Activated B cell treated with CpG ODN at 0.5 μM for 24 hours (primary cell): ENCODE results near the gene ZNF593. TPM values are rescaled to one million over a fixed set of nuclear protein-coding genes. Genes with fewer than 3 reads are reported as not detected.

Experiments
- ATAC-seq: fragments of 200-7000 bp; cut with Tn5 transposase; one replicate; pipeline ENCODE4 v1.10.0; 2021; ENCODE audit warnings: low read depth, mild to moderate bottlenecking, moderate library complexity
- CTCF ChIA-PET: fragments of 350-600 bp; sonication (Branson Sonifier 250); formaldehyde crosslinking; loops from one replicate; lab custom pipeline; 2021; ENCODE audit warnings: antibody characterized with exemption; lab: Charles Lee
- POLR2A ChIA-PET: fragments of 350-600 bp; sonication (Branson Sonifier 250); formaldehyde crosslinking; loops from one replicate; lab custom pipeline; 2021; ENCODE audit warnings: antibody characterized with exemption; lab: Charles Lee
- DNase-seq: peaks from one replicate; pipeline ENCODE4 v3.0.0; 2022
- H3K27ac Mint-ChIP-seq: one replicate; pipeline ENCODE4 v1.8.0; 2020; ENCODE audit warnings: mixed read lengths
- H3K27me3 Mint-ChIP-seq: one replicate; pipeline ENCODE4 v1.8.0; 2021; ENCODE audit warnings: mixed read lengths
- H3K36me3 Mint-ChIP-seq: one replicate; pipeline ENCODE4 v1.8.0; 2021; ENCODE audit warnings: low read depth, mixed read lengths
- H3K4me1 Mint-ChIP-seq: one replicate; pipeline ENCODE4 v1.8.0; 2021; ENCODE audit warnings: mixed read lengths
- H3K4me3 Mint-ChIP-seq: one replicate; pipeline ENCODE4 v1.8.0; 2020; ENCODE audit warnings: mild to moderate bottlenecking, mixed read lengths
- H3K9me3 Mint-ChIP-seq: one replicate; pipeline ENCODE4 v1.8.0; 2020; ENCODE audit warnings: mixed read lengths
- CTCF ChIP-seq: fragments of 200-600 bp; IDR thresholded peaks from one replicate; pipeline ENCODE4 v1.8.0; 2022; ENCODE audit warnings: antibody characterized with exemption, mild to moderate bottlenecking
- intact Hi-C: fragments of 100-400 bp; cut with micrococcal nuclease; formaldehyde crosslinking; loops from one replicate; pipeline ENCODE4 v1.15.1; 2024
- total RNA-seq: library from RNA; stranded (reverse); gene quantifications from 2 replicates; pipeline ENCODE4 v1.2.3, GENCODE V29; 2022

ZNF593 gene
- total RNA-seq, 1 donor from 2014 or later, result 36.0 TPM

GRCh38 chr1:26203642-26204318, 34.1 kb downstream of the ZNF593 start:
- H3K27ac Mint-ChIP-seq, result no peak overlapping the region
- DNase-seq, result no peak
- ChIA-PET POLR2A (no interaction called here), CTCF (interaction anchor here (0.9 to 1.4 kb wide), 3 partner anchors 28 to 117 kb away, joined by 3 read pairs; partner anchors contain the start of gene CEP85)
- no peaks in the 10 kb centered on the region for H3K4me1 Mint-ChIP-seq
- TF ChIP-seq CTCF, result no peak
- H3K27me3 Mint-ChIP-seq, result peaks cover 17% of the 10 kb centered on the region
- no peaks in the 10 kb centered on the region for H3K36me3 Mint-ChIP-seq
- intact Hi-C loops, result no loop called here
- ATAC-seq, result no peak
- no peaks in the 10 kb centered on the region for H3K9me3 Mint-ChIP-seq
- H3K4me3 Mint-ChIP-seq, result no peak overlapping the region

- Mint-ChIP-seq H3K36me3 (no peaks in the 10 kb centered on the region), H3K27ac (no peak overlapping the region), H3K9me3 (no peaks in the 10 kb centered on the region), H3K27me3 (peaks cover 3% of the 10 kb centered on the region), H3K4me1 (no peaks in the 10 kb centered on the region), H3K4me3 (no peak overlapping the region)
- intact Hi-C loops, result no loop called here
- no peak for ATAC-seq
- ChIA-PET CTCF (no interaction called here), POLR2A (no interaction called here)
- no peak for DNase-seq
- no peak for TF ChIP-seq CTCF
These were observed 40.6 kb downstream of the ZNF593 start for GRCh38 chr1:26210147-26210870.

DNA sequence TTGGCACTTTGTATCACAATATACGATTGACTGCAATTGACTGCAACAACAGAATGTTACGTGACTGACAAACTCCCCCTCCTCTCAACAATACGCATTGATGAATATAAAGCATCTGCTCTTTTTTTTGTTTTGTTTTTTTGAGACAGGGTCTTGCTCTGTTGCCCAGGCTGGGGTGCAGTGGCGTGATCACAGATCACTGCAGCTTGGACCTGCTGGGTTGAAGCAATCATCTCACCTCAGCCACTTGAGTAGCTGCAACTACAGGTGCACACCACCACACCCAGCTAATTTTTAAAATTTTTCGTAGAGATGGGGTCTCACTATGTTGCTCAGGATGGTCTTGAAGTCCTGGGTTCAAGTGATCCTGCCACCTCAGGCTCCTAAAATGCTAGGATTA, 43.0 kb downstream of the ZNF593 start:
- Mint-ChIP-seq H3K4me1 (no peaks in the 10 kb centered on the region), H3K4me3 (no peak overlapping the region), H3K36me3 (no peaks in the 10 kb centered on the region), H3K27ac (no peak overlapping the region), H3K9me3 (no peaks in the 10 kb centered on the region), H3K27me3 (peaks cover 2% of the 10 kb centered on the region)
- intact Hi-C loops, result no loop called here
- ATAC-seq (no peak), DNase-seq (no peak)
- ChIA-PET POLR2A (no interaction called here), CTCF (interaction anchor here (0.7 to 1.2 kb wide), 2 partner anchors 16 to 204 kb away, joined by 3 to 4 read pairs; no protein-coding TSS in a partner anchor)
- TF ChIP-seq CTCF, result no peak

- H3K9me3 Mint-ChIP-seq, result no peaks in the 10 kb centered on the region
- POLR2A ChIA-PET, result no interaction called here
- H3K4me3 Mint-ChIP-seq, result no peak overlapping the region
- TF ChIP-seq CTCF, result no peak
- H3K27ac Mint-ChIP-seq, result no peak overlapping the region
- CTCF ChIA-PET, result interaction anchor here (0.7 kb wide), 1 partner anchor 17 kb away, joined by 3 read pairs; no protein-coding TSS in a partner anchor
- intact Hi-C loops, result no loop called here
- DNase-seq (no peak), ATAC-seq (no peak)
- peaks cover 2% of the 10 kb centered on the region for H3K27me3 Mint-ChIP-seq
- H3K4me1 Mint-ChIP-seq, result no peaks in the 10 kb centered on the region
- H3K36me3 Mint-ChIP-seq, result no peaks in the 10 kb centered on the region
These were observed 43.7 kb downstream of the ZNF593 start for GRCh38 chr1:26213335-26213905.

DNA sequence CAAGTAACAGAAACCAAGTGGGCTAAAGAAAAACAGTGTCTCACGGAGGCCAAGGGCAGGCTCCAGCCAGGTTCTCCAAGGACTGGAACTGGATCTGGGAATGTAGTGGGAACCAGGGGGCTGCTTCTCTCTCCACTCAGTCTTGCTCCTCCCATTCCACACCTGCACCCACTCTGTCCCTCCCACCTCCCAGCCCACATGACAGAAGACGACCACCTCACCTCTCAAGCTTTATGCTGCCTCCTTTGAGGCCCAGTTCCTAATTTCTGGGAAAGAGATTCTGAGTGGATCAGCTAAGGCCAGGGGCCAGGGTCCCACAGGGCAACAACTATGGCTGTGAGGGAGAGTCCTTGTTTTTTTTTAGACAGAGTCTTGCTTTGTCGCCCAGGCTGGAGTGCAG, 45.5 kb downstream of the ZNF593 start:
- CTCF ChIA-PET, result no interaction called here
- DNase-seq, result no peak
- H3K4me3 Mint-ChIP-seq, result no peak overlapping the region
- H3K27ac Mint-ChIP-seq, result no peak overlapping the region
- ATAC-seq, result no peak
- POLR2A ChIA-PET, result no interaction called here
- H3K9me3 Mint-ChIP-seq, result no peaks in the 10 kb centered on the region
- peaks cover 2% of the 10 kb centered on the region for H3K27me3 Mint-ChIP-seq
- intact Hi-C loops, result no loop called here
- TF ChIP-seq CTCF, result no peak
- H3K4me1 Mint-ChIP-seq, result no peaks in the 10 kb centered on the region
- no peaks in the 10 kb centered on the region for H3K36me3 Mint-ChIP-seq
